SK-N-SH (cell line): ENCODE measurements around the gene NR3C1.

Experiments used
- CHD2 ChIP-seq: fragments of 150-350 bp; IDR thresholded peaks from 2 replicates; pipeline ENCODE4 v1.6.1; 2018; ENCODE audit warnings: low read length; ENCODE audit not compliant: partially characterized antibody
- CTCF ChIP-seq: fragments of 200-600 bp; sonication (generic); IDR thresholded peaks from 2 replicates; pipeline ENCODE4 v1.6.1; 2017; ENCODE audit warnings: antibody characterized with exemption, mild to moderate bottlenecking, moderate library complexity
- ELF1 ChIP-seq: IDR thresholded peaks from 2 replicates; pipeline ENCODE4 v1.4.0; 2012
- EP300 ChIP-seq, 2 experiments: IDR thresholded peaks; 2 replicates each; pipeline versions ENCODE4 v1.4.0 to v1.6.1; 2012; ENCODE audit warnings: borderline replicate concordance in 1 of 2, low read depth in 1 of 2, low read length in 1 of 2
- FOSL2 ChIP-seq: IDR thresholded peaks from 2 replicates; pipeline ENCODE4 v1.4.0; 2012; ENCODE audit warnings: low read depth, mild to moderate bottlenecking, moderate library complexity, borderline replicate concordance
- MAX ChIP-seq: IDR thresholded peaks from 2 replicates; pipeline ENCODE4 v1.4.0; 2012; ENCODE audit warnings: low read depth
- NRF1 ChIP-seq: IDR thresholded peaks from 2 replicates; pipeline ENCODE4 v1.6.1; 2012; ENCODE audit warnings: low read depth, mild to moderate bottlenecking, low read length
- PBX3 ChIP-seq: IDR thresholded peaks from 2 replicates; pipeline ENCODE4; 2012
- POLR2AphosphoS5 ChIP-seq: IDR thresholded peaks from 2 replicates; pipeline ENCODE4 v1.6.1; 2012; ENCODE audit warnings: low read depth, low read length
- RAD21 ChIP-seq: IDR thresholded peaks from 2 replicates; pipeline ENCODE4 v1.6.1; 2012; ENCODE audit warnings: mild to moderate bottlenecking, low read length
- REST ChIP-seq: IDR thresholded peaks from 2 replicates; pipeline ENCODE4 v1.6.1; 2012; ENCODE audit warnings: mild to moderate bottlenecking, low read depth, low read length, moderate library complexity
- TAF1 ChIP-seq: IDR thresholded peaks from 2 replicates; pipeline ENCODE4 v1.6.1; 2012; ENCODE audit warnings: low read depth, mild to moderate bottlenecking, low read length, moderate library complexity, borderline replicate concordance
- USF2 ChIP-seq: fragments of 150-350 bp; IDR thresholded peaks from 2 replicates; pipeline ENCODE4 v1.6.1; 2017; ENCODE audit warnings: antibody characterized with exemption, low read length, low read depth, borderline replicate concordance

GRCh38 chr5:143314099-143314498 is 89.4 kb downstream of the NR3C1 start:
- TF ChIP-seq CTCF (no peak), RAD21 (no peak), ELF1 (no peak), POLR2AphosphoS5 (no peak), CHD2 (no peak), PBX3 (no peak), MAX (no peak), NRF1 (no peak), EP300 (IDR thresholded peaks at IDR 0.05; ENCODE audit: borderline replicate concordance in 1 of 2, low read depth in 1 of 2, low read length in 1 of 2) (no peak), FOSL2 (no peak), USF2 (no peak), REST (no peak), TAF1 (no peak)
